ENCODE results near the gene CNTN4. TPM values are rescaled to one million over a fixed set of nuclear protein-coding genes. Genes with fewer than 3 reads are reported as not detected.
"Not testable (repeated sequence)": the region's sequence is repeated elsewhere in the genome, so short reads cannot be mapped to it uniquely, and the experiment has no call there.

Gene CNTN4
- total RNA-seq, 1 donor, result under 0.01 TPM

DNA sequence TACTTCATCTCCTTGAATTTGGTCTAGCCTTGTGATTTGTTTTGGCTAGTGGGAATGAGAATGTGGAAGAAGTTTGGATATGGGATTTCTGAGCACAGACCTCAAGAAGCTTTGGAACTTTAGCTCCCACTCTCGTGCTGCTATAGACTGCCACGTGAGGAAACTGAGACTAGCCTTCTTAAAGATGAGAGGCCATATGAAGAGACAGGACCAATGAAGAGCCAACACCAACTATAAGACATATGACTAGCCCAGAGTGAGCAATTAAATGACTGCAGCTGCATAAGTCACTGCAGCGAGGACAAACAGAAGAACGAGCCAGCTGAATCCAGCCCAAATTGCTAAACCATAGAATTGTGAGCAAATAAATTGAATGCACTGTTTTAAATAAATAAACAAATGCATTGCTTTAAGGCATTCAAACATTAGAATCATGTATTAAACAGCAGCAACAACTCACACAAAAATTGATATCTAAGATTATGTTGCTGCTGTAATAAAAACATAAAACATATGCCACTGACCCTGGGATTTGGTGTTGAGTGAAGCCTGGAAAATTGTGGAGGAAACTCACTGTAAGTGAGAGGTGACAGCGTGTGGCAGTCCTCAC is 15.7 kb upstream of the CNTN4 start:
- no peak for DNase-seq (ENCODE audit: insufficient read length, low spot score, missing footprints)
- Histone ChIP-seq H2AFZ (ENCODE audit: low read length) (no peak overlapping the region), H3K9me3 (ENCODE audit: low read depth, low read length) (no peaks in the 10 kb centered on the region), H3K4me1 (ENCODE audit: insufficient read depth, low read length) (no peaks in the 10 kb centered on the region), H3K27me3 (ENCODE audit: insufficient read depth, low read length) (no peaks in the 10 kb centered on the region), H4K20me1 (ENCODE audit: insufficient read depth, low read length) (no peaks in the 10 kb centered on the region), H3K27ac (ENCODE audit: low read depth, low read length) (no peak overlapping the region), H3K36me3 (ENCODE audit: insufficient read depth, low read length) (no peaks in the 10 kb centered on the region), H3K4me2 (ENCODE audit: insufficient read depth, low read length) (no peak overlapping the region), H3K79me2 (ENCODE audit: insufficient read depth, low read length) (no peaks in the 10 kb centered on the region), H3K4me3 (ENCODE audit: insufficient read depth, low read length) (no peak overlapping the region)
- TF ChIP-seq, protein P1, sequence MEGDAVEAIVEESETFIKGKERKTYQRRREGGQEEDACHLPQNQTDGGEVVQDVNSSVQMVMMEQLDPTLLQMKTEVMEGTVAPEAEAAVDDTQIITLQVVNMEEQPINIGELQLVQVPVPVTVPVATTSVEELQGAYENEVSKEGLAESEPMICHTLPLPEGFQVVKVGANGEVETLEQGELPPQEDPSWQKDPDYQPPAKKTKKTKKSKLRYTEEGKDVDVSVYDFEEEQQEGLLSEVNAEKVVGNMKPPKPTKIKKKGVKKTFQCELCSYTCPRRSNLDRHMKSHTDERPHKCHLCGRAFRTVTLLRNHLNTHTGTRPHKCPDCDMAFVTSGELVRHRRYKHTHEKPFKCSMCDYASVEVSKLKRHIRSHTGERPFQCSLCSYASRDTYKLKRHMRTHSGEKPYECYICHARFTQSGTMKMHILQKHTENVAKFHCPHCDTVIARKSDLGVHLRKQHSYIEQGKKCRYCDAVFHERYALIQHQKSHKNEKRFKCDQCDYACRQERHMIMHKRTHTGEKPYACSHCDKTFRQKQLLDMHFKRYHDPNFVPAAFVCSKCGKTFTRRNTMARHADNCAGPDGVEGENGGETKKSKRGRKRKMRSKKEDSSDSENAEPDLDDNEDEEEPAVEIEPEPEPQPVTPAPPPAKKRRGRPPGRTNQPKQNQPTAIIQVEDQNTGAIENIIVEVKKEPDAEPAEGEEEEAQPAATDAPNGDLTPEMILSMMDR (IDR thresholded peaks at IDR 0.05; ENCODE audit: extremely low read depth, low read depth, low read length), result no peak

DNA sequence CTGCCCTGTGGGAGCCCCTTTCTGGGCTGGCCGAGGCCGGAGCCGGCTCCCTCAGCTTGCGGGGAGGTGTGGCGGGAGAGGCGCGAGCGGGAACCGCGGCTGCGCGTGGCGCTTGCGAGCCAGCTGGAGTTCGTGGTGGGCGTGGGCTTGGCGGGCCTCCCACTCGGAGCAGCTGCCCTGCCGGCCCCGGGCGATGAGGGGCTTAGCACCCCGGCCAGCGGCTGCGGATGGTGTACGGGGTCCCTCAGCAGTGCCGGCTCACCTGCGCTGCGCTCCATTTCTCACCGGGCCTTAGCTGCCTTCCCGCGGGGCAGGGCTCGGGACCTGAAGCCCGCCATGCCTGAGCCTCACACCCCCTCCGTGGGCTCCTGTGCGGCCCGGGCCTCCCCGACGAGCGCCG is 15.1 kb upstream of the CNTN4 start:
- not testable (repeated sequence) for H3K36me3 ChIP-seq (ENCODE audit: insufficient read depth, low read length); H3K4me3 ChIP-seq (ENCODE audit: insufficient read depth, low read length); H3K9me3 ChIP-seq (ENCODE audit: low read depth, low read length); H2AFZ ChIP-seq (ENCODE audit: low read length); H3K27ac ChIP-seq (ENCODE audit: low read depth, low read length); H3K79me2 ChIP-seq (ENCODE audit: insufficient read depth, low read length); H3K27me3 ChIP-seq (ENCODE audit: insufficient read depth, low read length); DNase-seq (ENCODE audit: insufficient read length, low spot score, missing footprints); H4K20me1 ChIP-seq (ENCODE audit: insufficient read depth, low read length); H3K4me2 ChIP-seq (ENCODE audit: insufficient read depth, low read length); H3K4me1 ChIP-seq (ENCODE audit: insufficient read depth, low read length)

DNA sequence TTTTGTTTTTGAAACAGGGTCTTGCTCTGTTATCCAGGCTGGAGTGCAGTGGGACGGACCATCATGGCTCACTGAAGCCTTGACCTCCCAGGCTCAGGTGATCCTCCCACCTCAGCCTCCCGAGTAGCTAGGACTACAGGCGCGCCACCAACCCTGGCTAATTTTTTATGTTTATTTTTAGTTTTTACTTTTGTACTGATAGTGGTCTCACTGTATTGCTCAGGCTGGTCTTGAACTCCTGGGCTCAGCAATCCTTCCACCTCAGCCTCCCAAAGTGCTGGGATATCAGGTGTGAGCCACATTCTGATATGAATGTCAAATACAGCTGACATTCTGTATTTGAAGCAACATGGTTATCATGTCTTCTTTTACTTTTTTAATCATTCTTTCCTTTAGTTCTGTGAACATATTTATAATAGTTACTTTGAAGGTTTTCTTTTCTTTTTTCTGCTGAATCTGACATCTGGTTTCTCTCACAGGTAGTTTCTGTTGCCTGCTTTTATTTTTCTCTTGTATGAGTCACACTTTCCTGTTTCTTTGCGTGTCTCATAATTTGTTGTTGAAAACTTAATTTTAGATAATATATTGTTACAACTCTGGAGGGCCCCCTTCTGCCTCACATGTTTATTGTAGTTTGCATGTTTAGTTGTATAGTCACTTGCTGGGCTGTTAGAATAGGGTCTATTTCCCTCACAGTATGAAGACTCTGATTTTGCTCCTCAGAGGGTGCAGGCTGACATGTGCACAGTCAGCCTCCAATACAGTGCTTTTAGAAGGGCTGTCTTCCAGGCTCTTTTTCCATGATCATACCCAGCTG is 8.4 kb upstream of the CNTN4 start:
- Histone ChIP-seq H3K27ac (ENCODE audit: low read depth, low read length) (no peak overlapping the region), H3K4me2 (ENCODE audit: insufficient read depth, low read length) (no peak overlapping the region), H3K27me3 (ENCODE audit: insufficient read depth, low read length) (no peaks in the 10 kb centered on the region), H3K4me1 (ENCODE audit: insufficient read depth, low read length) (no peaks in the 10 kb centered on the region), H2AFZ (ENCODE audit: low read length) (no peak overlapping the region), H3K36me3 (ENCODE audit: insufficient read depth, low read length) (no peaks in the 10 kb centered on the region), H3K79me2 (ENCODE audit: insufficient read depth, low read length) (no peaks in the 10 kb centered on the region), H4K20me1 (ENCODE audit: insufficient read depth, low read length) (no peaks in the 10 kb centered on the region), H3K9me3 (ENCODE audit: low read depth, low read length) (no peaks in the 10 kb centered on the region), H3K4me3 (ENCODE audit: insufficient read depth, low read length) (no peak overlapping the region)
- DNase-seq (ENCODE audit: insufficient read length, low spot score, missing footprints), result no peak
- TF ChIP-seq, protein P1 (IDR thresholded peaks at IDR 0.05; ENCODE audit: extremely low read depth, low read depth, low read length), result no peak

DNA sequence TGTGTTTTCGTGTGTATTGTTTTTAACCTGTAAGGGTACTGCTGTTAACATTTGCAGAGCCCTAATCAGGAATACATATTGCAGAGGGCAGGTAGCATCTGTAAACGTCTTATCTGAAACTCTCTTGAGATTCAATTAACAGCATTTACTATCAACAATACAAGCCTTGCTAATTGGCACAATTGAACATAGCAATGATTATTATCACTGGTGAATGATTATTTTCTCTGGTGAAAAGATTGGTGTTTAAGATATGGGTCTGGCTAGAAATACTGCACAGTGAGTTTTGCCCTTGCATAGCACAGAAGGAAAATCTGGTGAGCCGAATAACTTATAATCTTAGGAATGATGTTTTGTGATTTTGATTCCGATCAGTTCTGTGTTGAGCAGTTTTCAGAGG is 5.9 kb upstream of the CNTN4 start:
- Histone ChIP-seq H3K79me2 (ENCODE audit: insufficient read depth, low read length) (no peaks in the 10 kb centered on the region), H3K27me3 (ENCODE audit: insufficient read depth, low read length) (no peaks in the 10 kb centered on the region), H3K9me3 (ENCODE audit: low read depth, low read length) (no peaks in the 10 kb centered on the region), H3K4me2 (ENCODE audit: insufficient read depth, low read length) (no peak overlapping the region), H4K20me1 (ENCODE audit: insufficient read depth, low read length) (no peaks in the 10 kb centered on the region), H3K27ac (ENCODE audit: low read depth, low read length) (no peak overlapping the region), H3K4me3 (ENCODE audit: insufficient read depth, low read length) (no peak overlapping the region), H3K36me3 (ENCODE audit: insufficient read depth, low read length) (no peaks in the 10 kb centered on the region), H2AFZ (ENCODE audit: low read length) (no peak overlapping the region), H3K4me1 (ENCODE audit: insufficient read depth, low read length) (no peaks in the 10 kb centered on the region)
- TF ChIP-seq, protein P1 (IDR thresholded peaks at IDR 0.05; ENCODE audit: extremely low read depth, low read depth, low read length), result no peak
- DNase-seq (ENCODE audit: insufficient read length, low spot score, missing footprints), result no peak

Measured in osteoblast (primary cell).